ENCODE results near the gene PREX1.

DNA sequence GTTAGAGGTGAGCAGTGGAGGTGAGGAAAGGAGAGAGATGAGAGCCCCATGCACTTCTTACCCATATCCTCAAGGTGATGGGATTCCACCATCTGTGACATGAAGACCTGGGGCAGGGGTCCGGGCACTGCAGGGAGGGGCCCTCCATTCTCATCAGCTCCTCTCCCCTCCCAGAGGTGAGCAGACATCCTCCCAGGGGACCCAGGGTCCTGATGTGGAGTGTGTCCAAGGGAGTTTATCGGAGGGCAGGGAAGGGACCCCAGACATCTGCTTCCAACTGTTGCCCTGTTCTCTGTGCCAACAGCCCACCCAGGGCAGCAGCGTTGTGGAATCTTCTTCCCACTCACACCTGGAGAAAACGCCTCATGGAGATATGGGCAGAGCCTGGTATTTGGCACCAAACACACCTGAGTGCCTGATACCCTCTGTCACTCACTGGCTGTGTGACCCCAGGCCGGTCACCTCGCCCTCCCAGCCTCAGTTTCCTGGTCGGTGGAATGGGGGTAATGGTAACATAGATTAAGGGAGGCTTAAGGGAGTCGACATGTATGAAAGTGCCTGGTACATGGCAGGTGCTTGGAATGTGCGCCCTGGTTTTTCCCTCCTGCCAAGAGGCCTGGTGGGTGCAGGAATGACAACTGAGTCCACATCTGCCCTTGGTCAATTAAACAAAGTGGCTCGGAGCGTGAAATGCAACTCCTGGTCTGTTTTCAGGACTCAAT lies 227.9 kb downstream of the PREX1 start:
- TF ChIP-seq POLR2A (IDR thresholded peaks at IDR 0.05) (no peak), EP300 (IDR thresholded peaks at IDR 0.05) (no peak), POLR2AphosphoS5 (IDR thresholded peaks at IDR 0.05) (no peak)
- TF ChIP-seq, protein P1, sequence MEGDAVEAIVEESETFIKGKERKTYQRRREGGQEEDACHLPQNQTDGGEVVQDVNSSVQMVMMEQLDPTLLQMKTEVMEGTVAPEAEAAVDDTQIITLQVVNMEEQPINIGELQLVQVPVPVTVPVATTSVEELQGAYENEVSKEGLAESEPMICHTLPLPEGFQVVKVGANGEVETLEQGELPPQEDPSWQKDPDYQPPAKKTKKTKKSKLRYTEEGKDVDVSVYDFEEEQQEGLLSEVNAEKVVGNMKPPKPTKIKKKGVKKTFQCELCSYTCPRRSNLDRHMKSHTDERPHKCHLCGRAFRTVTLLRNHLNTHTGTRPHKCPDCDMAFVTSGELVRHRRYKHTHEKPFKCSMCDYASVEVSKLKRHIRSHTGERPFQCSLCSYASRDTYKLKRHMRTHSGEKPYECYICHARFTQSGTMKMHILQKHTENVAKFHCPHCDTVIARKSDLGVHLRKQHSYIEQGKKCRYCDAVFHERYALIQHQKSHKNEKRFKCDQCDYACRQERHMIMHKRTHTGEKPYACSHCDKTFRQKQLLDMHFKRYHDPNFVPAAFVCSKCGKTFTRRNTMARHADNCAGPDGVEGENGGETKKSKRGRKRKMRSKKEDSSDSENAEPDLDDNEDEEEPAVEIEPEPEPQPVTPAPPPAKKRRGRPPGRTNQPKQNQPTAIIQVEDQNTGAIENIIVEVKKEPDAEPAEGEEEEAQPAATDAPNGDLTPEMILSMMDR (IDR thresholded peaks at IDR 0.05), result no peak
